ENCODE data around the gene TENT5C.

TENT5C gene

GRCh38 chr1:117659550-117660270 is 53.9 kb downstream of the TENT5C start:
- DNase-seq, result no peak

DNA sequence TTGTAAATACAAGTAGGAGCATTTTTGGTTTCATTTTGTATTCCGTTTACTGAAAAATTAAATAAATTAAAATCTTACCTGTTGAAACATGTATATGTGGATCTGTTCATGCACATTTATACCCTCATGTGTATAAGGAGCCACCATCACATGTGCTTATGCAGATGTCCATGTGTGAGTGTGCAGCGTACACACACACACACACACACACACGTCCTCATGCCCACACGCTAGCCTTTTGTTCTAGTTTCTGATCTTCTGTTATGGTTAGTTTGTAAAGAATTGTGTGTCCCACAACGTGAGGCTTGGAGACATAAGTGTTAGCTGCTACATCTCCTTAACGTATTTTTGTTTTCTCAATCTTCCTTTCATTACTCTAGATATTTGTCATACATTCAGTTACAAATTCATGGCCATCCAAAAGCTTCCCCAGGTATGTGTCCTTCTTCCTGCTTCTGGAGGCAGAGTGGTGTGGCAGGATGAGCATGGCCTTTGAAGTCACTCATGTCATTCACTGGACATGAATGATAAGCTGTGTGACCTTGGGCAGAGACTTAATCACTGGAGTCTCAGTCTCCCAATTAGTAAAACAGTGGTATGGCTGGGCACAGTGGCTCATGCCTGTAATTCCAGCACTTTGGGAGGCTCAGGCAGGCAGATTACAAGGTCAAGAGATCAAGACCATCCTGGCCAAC is 54.6 kb downstream of the TENT5C start:
- no peak for DNase-seq

DNA sequence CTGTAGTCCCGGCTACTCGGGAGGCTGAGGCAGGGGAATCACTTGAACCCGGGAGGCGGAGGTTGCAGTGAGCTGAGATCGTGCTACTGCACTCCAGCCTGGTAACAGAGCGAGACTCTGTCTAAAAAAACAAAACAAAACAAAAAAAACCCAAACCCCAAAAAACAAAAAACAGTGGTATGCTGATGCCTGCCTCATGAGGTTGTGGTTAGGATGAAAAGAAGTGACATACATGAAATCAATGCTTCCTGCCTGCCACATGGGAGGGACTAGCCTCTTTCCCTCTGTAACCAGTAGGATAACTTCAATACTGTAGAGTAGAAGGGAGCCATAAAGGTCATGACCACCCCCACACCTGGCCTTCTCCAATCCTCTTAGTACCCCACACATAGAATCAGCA is 55.2 kb downstream of the TENT5C start:
- no peak for DNase-seq

GRCh38 chr1:117662667-117663066 is 56.8 kb downstream of the TENT5C start:
- no peak for DNase-seq

DNA sequence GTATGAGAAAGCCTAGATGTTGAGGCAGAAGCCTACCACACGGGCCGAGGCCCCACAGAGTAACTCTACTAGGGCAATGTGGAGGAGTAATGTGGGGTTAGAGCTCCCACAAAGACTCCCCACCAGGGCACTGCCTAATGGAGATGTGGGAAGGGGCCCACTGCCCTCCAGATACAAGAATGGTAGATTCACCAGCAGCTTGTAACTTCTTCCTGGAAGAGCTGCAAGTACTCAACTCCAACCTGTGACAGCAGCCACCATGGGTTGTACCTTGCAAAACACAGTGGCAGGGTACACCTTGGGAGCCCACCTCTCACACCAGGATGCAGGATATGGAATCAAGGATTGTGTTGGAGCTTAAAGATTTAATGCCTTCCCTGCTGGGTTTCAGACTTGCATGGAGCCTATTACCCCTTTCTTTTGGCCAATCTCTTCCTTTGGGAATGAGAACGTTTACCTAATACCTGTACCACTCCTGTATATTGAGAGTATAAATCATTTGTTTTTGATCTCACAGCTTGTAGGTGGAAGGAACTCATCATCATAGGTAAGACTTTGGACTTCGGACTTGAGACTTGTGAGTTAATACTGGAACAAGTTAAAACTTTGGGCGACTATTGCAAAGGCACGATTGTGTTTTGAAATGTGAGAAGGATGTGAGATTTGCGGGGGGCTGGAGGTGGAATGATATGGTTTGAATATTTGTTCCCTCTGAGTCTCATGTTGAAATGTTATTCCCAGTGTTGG is 57.5 kb downstream of the TENT5C start:
- no peak for DNase-seq

DNA sequence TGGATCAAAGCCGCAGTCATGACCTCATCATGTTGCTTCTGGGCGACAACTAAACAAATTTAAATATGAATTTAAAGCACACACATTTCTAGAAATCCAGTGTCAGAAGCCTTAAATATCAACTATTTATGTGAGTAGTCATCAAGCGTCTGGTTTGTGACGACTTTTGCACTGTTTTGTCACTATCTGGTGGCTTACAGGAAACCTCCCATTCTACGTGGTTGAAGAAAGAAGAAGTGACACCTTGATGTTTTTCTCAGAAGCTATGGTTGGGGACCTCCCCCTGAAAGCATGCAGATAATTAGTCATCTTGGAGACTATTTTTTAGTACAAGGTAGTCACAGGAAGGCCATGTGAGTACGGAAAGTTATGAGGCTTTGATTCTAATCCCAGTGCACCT is 58.5 kb downstream of the TENT5C start:
- no peak for DNase-seq

DNA sequence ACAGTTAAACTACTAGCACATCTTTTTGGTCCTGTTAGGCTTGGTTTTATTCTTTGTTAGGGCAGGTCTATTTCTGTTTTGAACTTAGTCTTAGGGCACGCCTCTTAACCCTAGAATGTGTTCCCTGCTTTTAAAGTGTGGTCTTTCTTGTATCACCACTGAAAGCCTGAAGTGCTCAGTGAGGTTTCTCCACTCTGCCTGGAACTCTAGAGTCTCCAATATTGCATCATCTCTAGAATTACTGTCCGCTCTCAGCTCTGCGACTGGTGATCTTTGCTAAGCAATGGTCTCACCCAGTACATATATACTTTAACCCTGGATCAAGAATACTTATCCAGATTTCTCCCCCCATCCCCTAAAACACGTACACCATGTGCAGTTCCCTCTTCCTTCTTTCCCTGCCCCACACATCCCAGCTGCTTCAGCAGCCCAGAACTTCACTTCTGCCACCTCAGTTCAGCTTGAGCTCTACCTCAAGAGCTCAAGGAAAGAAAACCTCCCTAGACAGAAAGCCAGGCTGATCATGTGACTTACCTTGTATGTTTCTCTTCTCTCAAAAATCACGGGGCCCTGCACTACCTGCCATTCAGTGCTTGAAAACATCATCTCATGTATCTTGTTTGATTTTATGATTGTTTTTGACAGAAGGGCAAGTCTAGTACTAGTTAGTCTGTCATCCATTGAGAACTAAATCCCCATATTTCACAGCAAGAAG is 59.9 kb downstream of the TENT5C start:
- no peak for DNase-seq

GRCh38 chr1:117669572-117669971 is 63.7 kb downstream of the TENT5C start:
- no peak for DNase-seq

DNA sequence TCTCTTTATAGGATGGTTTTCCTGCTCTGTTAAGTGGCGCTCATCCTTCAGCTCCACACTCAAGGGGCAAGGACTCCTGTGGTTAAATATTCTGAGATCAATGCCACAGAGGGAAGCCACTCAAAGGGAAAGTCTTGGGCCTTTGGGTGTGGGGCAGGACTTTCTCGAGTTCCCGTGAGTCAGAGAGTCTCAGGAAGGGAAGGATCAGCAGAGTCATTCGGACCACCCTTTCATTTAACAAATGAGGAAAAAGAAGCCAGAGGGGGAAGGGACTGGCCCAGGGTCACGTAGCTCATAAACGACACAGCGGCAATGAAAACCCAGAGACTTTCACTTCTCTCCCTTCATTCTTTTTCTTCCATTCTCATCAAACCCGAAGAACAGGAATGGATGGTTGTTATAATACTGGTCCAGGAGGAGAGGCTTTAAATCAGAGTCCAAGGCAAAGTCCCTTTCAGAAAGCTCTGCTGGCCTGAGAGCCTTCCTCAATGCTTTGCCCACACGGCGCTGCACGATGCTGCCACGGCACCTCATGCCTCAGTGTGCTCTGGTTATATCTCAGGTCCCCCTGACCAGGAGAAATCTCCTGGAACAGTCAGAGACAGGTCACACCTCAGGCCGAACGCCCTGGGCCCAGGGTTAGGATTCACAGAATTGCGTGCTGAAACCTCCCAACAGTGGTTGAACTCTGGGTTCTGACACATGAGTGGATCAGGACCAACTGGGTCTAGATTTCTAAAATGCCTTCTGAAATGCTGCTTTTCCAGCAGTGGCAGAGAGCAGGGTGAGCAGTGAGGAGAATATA is 65.3 kb downstream of the TENT5C start:
- DNase-seq, result no peak

DNA sequence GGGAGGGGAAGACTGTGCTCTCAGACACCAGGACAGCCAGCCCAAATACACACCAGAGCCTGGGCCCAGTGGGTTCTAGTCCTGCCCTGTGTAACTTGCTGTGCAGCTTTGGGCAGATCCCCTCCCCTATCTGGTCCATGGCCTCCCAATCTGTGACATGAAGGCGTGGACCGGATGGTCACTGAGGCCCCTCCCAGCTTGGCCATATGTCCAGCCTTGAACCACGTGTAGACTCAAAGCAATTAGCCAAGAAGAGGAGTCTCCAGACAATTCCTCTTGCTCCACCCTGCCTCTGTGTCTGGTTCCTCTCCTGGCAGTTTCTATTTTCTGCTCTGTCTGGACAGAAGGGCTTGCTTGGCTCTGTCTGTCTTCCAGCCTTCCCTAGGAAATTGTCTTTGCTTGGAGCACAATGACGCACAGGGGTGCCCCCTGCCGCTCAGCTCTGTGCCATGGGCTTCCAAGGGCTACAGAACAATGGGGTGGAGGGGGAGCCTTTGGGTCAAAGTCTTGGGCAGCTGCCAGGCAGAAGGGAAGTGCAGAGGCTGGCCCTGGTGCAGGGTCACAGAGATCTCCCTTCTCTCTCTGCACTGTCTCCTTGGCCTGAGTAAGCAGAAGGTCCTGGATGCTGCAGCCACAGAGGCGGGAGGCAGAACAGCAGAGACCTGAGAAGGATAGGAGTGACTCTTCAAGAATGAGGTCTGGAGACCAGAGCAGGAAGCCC is 66.1 kb downstream of the TENT5C start:
- DNase-seq, result no peak

GRCh38 chr1:117672756-117673155 is 66.9 kb downstream of the TENT5C start:
- no peak for DNase-seq

DNA sequence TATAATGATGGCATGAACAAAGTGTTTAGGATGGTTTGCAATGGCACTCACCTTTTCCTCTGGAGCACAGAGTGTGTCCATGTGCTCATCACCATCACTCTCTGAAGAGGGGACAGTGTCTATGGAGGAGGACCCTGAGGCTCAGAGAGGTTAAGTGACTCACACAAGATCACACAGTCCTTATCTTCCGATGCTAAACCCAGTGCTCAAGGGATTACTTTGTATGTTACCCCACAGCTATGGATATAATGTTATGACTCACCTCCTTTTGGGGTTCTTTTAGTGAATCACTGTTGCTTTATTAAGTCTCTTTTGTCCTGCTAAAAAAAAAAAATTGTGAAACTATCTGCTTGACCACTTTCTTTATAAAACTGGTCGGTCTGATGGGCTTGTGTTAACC is 67.6 kb downstream of the TENT5C start:
- DNase-seq, result no peak

- no peak for DNase-seq
These were observed 68.9 kb downstream of the TENT5C start for GRCh38 chr1:117674521-117675400.

GRCh38 chr1:117675907-117676430 is 70.1 kb downstream of the TENT5C start:
- no peak for DNase-seq

GRCh38 chr1:117676615-117677130 is 70.8 kb downstream of the TENT5C start:
- no peak for DNase-seq
